RWPE2 (cell line): ENCODE results near the gene UBE4A.

ENCODE experiments used
- ATAC-seq: fragments of 200-7000 bp; cut with Tn5 transposase; 3 replicates; pipeline ENCODE4 v1.9.1; 2021; ENCODE audit warnings: low read depth
- DNase-seq: peaks from one replicate; pipeline ENCODE4 v3.0.0-alpha.2; 2020; ENCODE audit warnings: low spot score
- H3K27ac ChIP-seq: fragments of 450-650 bp; 2 replicates; pipeline ENCODE4 v1.5.1; 2017; ENCODE audit warnings: mild to moderate bottlenecking; ENCODE audit not compliant: poor library complexity, severe bottlenecking
- H3K27me3 ChIP-seq: fragments of 250-450 bp; sonication (Bioruptor Pico); 2 replicates; pipeline ENCODE4 v1.5.1; 2021; ENCODE audit warnings: mild to moderate bottlenecking, moderate library complexity; ENCODE audit not compliant: insufficient read depth, poor library complexity, severe bottlenecking
- H3K36me3 ChIP-seq: fragments of 250-450 bp; sonication (Bioruptor Pico); 2 replicates; pipeline ENCODE4 v1.5.1; 2020; ENCODE audit warnings: low read depth, mild to moderate bottlenecking, moderate library complexity
- H3K4me1 ChIP-seq: fragments of 250-450 bp; sonication (Bioruptor Pico); 2 replicates; pipeline ENCODE4 v1.5.1; 2021; ENCODE audit warnings: mild to moderate bottlenecking, moderate library complexity; ENCODE audit not compliant: insufficient read depth, poor library complexity, severe bottlenecking
- H3K4me3 ChIP-seq: fragments of 250-450 bp; sonication (Bioruptor Pico); 2 replicates; pipeline ENCODE4 v1.5.1; 2021; ENCODE audit warnings: mild to moderate bottlenecking, moderate library complexity; ENCODE audit not compliant: severe bottlenecking
- H3K9me3 ChIP-seq: fragments of 250-450 bp; sonication (Bioruptor Pico); 2 replicates; pipeline ENCODE4 v1.5.1; 2021; ENCODE audit warnings: mild to moderate bottlenecking, moderate library complexity; ENCODE audit not compliant: severe bottlenecking
- CTCF ChIP-seq: fragments of 450-650 bp; IDR thresholded peaks from one replicate; pipeline ENCODE4 v1.5.1; 2017; ENCODE audit warnings: mild to moderate bottlenecking, moderate library complexity; ENCODE audit not compliant: poor library complexity, severe bottlenecking

UBE4A gene

GRCh38 chr11:118343981-118344515 lies 15.4 kb upstream of the UBE4A start, which contains the start of gene CD3G:
TSS of gene CD3G (plus strand) at chr11:118344344. CDS start at chr11:118344424, 80 bp downstream.
- H3K36me3 ChIP-seq, result no peaks in the 10 kb centered on the region
- DNase-seq (no peak), ATAC-seq (no peak)
- no peaks in the 10 kb centered on the region for H3K9me3 ChIP-seq
- TF ChIP-seq CTCF, result no peak
- no peaks in the 10 kb centered on the region for H3K4me1 ChIP-seq
- H3K27me3 ChIP-seq, result no peaks in the 10 kb centered on the region
- no peak within 1 kb of the TSS for H3K27ac ChIP-seq
- H3K4me3 ChIP-seq, result no peak within 1 kb of the TSS

- Histone ChIP-seq H3K4me1 (no peaks in the 10 kb centered on the region), H3K27me3 (no peaks in the 10 kb centered on the region), H3K36me3 (no peaks in the 10 kb centered on the region), H3K4me3 (no peak overlapping the region), H3K9me3 (no peaks in the 10 kb centered on the region), H3K27ac (no peak overlapping the region)
- no peak for TF ChIP-seq CTCF
- no peak for ATAC-seq
- DNase-seq, result no peak
Observed at GRCh38 chr11:118349475-118349874, 9.9 kb upstream of the UBE4A start.

GRCh38 chr11:118353084-118353710 lies 6.2 kb upstream of the UBE4A start:
- H3K9me3 ChIP-seq, result no peaks in the 10 kb centered on the region
- H3K4me1 ChIP-seq, result no peaks in the 10 kb centered on the region
- no peaks in the 10 kb centered on the region for H3K36me3 ChIP-seq
- no peaks in the 10 kb centered on the region for H3K27me3 ChIP-seq
- no peak for ATAC-seq
- DNase-seq, result no peak
- H3K27ac ChIP-seq, result no peak overlapping the region
- peak; percentile 84 for TF ChIP-seq CTCF
- no peak overlapping the region for H3K4me3 ChIP-seq

- Histone ChIP-seq H3K36me3 (0 out of 2 replicates have a peak, but pooled peaks cover 2% of the 10 kb centered on the region), H3K4me1 (peaks cover 8% of the 10 kb centered on the region), H3K27me3 (no peaks in the 10 kb centered on the region), H3K4me3 (no peak overlapping the region), H3K9me3 (no peaks in the 10 kb centered on the region), H3K27ac (no peak overlapping the region)
- TF ChIP-seq CTCF, result no peak
- no peak for ATAC-seq
- DNase-seq, result no peak
Observed at GRCh38 chr11:118358071-118358470, 1.3 kb upstream of the UBE4A start.

GRCh38 chr11:118364956-118365615 lies 5.7 kb downstream of the UBE4A start:
- TF ChIP-seq CTCF, result no peak
- no peak for DNase-seq
- Histone ChIP-seq H3K4me3 (no peak overlapping the region), H3K27ac (no peak overlapping the region), H3K4me1 (peaks cover 4% of the 10 kb centered on the region), H3K27me3 (no peaks in the 10 kb centered on the region), H3K9me3 (no peaks in the 10 kb centered on the region), H3K36me3 (peaks cover 55% of the 10 kb centered on the region)
- no peak for ATAC-seq
